Esophagus muscularis mucosa (tissue), 4 donors: Measurements from ENCODE around the gene MARCKSL1.

Experiments used
- CTCF ChIP-seq, 3 experiments: fragments of 200-600 bp in 2 of 3; fragments of 450-650 bp in 1 of 3; sonication (generic) in 2 of 3; IDR thresholded peaks; one replicate each; pipeline ENCODE4 v1.5.1; 2017 to 2019; ENCODE audit warnings: antibody characterized with exemption in 3 of 3, mild to moderate bottlenecking in 2 of 3, moderate library complexity in 1 of 3
- EP300 ChIP-seq: sonication (generic); formaldehyde crosslinking; IDR thresholded peaks from one replicate; pipeline ENCODE4 v1.6.1; 2017; ENCODE audit warnings: antibody characterized with exemption
- POLR2AphosphoS5 ChIP-seq, 2 donors: sonication (generic); formaldehyde crosslinking; IDR thresholded peaks; one replicate each; pipeline ENCODE4 v1.6.1; 2017; ENCODE audit warnings: antibody characterized with exemption in 2 of 2

DNA sequence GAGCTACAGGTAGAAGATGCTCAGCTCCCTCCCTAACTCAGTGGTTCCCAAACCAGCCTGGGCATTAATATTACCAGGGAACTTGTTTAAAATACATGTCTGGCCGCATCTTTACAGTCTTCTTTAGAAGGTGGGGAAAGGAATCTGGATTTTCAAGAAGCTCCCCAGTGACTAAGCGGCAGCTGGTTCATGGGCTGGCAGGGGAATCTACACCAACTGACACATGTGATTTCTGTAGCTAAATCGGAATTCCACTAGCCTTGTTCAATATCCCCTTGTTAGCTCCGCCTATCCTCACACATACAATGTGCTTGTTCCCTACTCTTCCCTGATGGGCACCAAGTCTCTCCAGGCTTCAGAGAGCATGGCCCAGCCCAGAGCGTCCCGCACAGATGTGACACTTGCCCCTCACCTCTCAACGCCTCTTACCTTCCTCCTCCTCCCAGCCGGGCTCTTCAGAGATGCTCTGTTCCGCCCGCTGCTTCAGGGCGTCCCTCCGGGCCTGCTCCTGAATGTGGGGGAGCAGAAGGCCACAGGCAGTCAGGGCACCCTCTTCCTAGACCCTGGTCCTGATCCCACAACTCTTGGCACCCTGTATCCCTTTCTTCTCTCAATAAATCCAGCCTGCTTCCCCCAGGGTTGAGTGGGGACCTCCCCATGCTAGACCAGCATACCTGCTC lies 41.6 kb upstream of the MARCKSL1 start:
- TF ChIP-seq POLR2AphosphoS5 (IDR thresholded peaks at IDR 0.05) (no peak), CTCF (IDR thresholded peaks at IDR 0.05) (no peak), EP300 (no peak)
